GM15510 (cell line): ENCODE measurements around the gene GPRASP3.

Experiments
- POLR2A ChIP-seq: IDR thresholded peaks from 3 replicates; pipeline ENCODE4 v1.6.1; 2011; ENCODE audit warnings: borderline replicate concordance; ENCODE audit not compliant: insufficient read length; ENCODE audit errors: extremely low read depth

GPRASP3 gene

DNA sequence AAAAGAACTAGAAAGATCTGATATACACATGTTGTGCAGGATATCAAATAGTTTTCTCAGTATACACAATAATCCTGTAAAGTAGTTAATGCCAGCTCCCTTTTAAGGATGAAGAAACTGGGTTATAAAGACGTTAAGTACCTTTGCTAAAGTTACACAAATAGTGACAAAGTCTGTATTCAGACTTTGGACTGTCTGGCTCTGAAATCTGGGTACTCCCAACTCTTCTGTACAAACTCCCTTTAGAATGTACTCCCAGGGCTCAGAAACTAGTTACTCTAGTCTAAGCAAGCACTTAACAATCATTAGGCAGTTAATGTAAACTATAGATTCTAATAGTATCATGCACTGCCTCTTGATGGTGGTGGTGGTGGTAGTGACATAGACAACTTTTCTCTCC, 7.2 kb downstream of the GPRASP3 start:
- no peak for TF ChIP-seq POLR2A

DNA sequence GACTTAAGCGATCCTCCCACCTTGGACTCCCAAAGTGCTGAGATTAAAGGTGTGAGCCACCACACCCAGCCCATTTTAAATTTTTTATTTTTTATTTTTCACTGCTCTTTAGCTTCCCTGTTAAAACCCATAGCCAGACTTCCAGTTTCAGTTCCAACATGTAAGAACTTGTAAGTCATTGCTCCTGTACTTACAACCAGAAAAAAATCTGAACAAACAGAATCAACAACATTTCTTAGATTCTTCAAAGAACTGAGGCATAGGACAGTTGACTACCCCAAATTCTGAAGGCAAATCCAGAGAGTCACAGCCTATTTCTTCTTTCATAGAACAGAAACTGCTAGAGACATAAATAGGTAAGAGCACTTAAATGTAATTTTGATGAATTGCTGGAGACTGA, 8.1 kb downstream of the GPRASP3 start:
- no peak for TF ChIP-seq POLR2A

DNA sequence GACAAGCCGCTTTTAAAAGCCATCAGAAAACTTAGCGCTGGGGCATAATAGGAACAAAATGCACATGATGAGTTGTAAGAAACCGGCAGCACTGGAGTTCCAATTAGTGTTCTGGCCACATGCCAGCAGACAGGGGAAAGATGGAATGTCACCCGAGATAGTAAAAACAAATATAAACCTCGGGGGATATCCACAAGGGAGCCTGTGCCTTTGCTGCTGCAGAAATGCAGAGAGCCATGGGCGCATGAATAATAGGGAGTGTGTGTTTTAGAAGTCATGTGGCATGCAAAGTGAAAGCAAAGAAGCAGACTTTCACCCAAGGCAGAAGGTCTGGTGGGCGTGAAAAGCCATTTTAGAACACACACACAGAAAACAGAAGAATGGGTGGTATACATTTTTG, 19.1 kb downstream of the GPRASP3 start:
- TF ChIP-seq POLR2A, result no peak

DNA sequence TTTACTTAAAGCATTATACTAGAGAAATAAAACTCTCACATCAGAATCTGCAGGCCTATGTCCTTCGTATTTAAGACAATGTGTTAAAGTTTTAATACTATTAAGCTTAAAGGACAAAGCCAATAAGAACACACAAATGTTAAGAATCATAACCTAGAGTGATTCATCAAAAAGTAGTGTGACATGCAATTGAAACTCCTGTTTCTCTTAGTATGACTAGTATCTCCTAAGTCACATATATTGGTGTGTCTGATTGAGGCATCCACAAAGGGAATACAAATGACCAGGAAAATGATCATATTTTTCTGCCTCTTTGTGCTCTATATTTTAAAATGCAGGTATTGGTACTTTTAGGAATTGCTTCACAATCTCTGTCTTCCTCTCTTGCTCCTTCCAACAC, 23.8 kb downstream of the GPRASP3 start:
- no peak for TF ChIP-seq POLR2A

DNA sequence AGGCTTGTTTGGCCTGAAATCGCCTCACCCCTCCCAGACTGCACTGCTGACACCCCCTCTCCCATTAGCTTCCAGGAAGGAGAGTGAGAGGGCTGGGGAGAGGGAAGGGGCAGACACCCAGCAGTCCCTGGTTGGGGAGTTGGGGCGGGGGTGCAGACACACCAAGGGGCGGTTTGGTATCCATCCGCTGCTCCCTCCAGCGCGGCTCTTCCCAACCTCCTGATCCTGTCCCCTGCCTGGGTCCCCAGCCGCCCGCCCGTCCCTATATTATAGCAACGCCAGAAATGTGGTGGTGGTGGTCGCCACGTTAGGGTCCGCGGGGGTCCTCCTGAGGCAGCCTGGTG, 24.9 kb downstream of the GPRASP3 start:
- TF ChIP-seq POLR2A, result no peak

DNA sequence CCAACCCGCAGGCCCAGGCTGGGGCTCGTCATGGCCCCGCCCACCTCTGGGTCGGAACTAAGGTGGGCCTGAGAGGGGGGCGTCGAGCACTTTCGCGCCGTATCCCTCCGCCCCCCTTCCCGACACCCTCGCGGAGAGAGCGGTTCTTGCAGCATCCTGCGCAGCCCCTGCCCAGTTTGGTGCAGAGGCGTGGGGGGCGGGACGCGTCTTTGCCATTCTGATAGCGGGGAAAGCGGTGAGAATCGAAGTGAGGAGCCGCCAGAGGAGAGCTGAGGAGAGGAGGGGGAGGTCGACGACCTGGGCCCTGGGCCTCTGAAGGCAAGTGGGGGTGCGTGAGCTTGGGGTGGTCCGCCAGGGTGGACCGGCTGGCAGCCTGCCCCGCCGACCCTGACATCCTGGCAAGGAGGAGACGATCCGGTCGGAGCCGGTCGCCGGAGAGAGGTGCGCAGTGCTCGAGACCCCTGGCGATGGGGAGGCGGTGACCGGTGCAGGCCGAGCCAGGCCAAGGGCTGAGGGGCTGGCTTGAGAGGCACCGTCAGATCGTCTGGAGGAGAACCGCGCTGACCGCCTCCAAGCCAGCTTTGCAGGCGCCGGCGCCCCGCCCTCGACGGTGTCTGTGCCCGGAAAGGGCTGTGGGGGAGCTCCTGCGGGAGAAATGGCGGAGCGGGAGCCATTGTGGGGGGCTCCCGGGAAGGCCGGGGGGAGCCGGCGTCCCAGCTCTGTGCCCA, 25.5 kb downstream of the GPRASP3 start:
- TF ChIP-seq POLR2A, result no peak

DNA sequence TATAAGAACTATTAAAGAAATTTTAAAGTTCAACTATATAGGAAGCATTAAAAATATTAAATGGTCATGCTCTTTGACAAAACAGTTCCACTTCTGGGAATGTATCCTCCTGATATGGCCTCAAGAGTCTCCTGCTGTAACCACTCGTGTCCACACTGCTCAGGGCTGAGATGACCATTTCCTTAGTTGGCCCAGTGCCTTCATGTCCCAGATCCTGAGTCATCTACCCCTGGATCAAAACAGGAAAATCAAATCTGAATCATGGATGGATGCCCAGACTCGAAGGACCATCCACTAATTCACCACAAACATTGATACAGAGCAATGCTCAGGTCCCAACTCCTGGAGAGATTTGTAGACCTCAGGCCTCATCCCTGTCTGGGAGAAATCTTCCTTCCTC, 44.7 kb downstream of the GPRASP3 start:
- TF ChIP-seq POLR2A, result no peak

DNA sequence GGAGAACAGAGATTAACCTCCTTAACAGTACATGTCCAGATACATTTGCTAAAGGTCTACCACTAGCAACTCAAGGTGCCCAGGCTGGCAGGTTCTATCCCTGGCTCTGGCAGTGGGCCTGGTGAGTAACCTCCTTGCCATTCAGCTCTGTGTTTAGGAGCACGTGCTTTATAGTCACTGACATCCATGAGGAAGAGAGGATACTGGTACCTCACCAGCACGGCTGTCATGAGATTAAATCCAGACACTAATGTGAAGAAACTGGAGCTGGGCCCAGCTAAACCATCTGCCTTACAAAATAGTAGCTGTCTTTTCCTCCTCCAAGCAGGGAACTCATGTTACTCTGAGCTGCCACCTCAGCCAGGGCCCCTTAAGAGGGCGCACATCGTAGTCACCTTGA, 45.3 kb downstream of the GPRASP3 start:
- TF ChIP-seq POLR2A, result no peak

DNA sequence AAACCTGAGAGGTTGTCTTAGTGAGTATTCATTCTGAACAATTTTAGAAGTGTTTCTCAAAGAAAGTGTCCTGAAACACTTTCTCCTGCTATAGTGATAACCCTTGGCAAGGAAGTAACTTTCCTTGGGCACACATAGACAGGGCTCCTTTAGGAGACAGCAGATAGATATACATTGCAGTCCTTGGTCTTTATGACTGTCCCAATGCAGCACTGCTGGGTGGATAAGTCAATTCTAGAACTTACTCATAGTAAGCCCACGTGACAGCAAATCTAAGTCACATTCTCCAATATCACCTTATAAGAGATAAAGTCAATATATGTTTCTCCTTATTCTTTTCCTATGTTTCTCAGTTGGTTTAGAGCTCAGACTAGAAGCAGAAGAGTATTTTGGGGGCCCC, 46.7 kb downstream of the GPRASP3 start:
- TF ChIP-seq POLR2A, result no peak

DNA sequence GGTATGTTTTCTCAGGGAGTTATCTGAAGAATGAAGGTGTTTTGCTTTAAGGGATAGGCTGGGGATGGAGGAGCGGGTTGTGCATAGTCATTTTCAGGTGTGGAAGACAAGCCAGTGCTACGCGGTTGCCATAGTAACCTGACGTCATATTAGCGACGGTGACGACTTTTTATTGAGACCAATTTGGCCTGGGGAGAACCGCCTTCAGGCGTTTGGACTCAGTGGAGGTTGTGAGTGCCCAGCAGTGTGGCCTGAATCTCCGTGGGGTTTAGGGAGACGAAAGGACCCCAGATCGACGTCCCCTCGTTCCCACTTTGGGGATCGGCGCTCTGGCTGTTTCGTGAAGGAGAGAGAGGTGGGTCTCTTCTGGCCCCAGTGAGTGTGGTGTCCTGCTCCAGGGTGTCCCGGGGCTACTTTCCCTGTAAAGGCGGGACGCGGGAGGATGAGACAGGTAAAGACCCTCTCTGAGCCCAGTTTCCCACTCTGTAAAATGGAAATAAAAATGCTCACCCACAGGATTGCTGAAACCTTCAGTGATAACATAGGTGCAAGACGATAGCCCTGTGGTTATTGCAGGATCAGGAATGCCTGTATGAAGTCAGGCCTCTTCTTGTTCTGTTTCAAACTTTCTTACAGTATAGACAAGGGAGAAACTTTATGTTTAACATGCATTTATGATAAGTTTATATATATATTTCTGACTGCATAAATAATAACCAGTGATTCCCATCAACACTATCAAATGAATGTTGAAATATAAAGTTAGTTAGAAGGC, 48.6 kb downstream of the GPRASP3 start:
- TF ChIP-seq POLR2A, result peak; percentile 33
